Mammary microvascular endothelial cell (primary cell): ENCODE results near the gene CENPS. TPM values are rescaled to one million over a fixed set of nuclear protein-coding genes. Genes with fewer than 3 reads are reported as not detected.

Experiments used
- total RNA-seq: library from RNA; depleted of rRNA; stranded (reverse); fragments of >200 nt; gene quantifications from 2 replicates; pipeline ENCODE4 v1.2.3, GENCODE V29; 2015

Gene CENPS
- total RNA-seq: 5.5 and 10.2 TPM in 2 replicates

GRCh38 chr1:10430216-10431069 is at the start of gene CENPS:
CENPS (plus strand) TSS chr1:10430433; CDS start chr1:10430518, 85 bp downstream.

GRCh38 chr1:10398734-10399443 is 31.3 kb upstream of the CENPS start, which contains the start of gene PGD:
PGD (plus strand) TSS chr1:10399064; CDS start chr1:10399118, 54 bp downstream.

GRCh38 chr1:10449751-10450150 is 19.5 kb downstream of the CENPS start, which contains the start of gene CORT:
CORT (plus strand) TSS chr1:10450031; CDS start chr1:10450224, 193 bp downstream.

GRCh38 chr1:10472220-10473144 is 42.2 kb downstream of the CENPS start, which contains the start of gene DFFA:
DFFA (minus strand) TSS chr1:10472529; CDS start chr1:10472458, 71 bp downstream.

GRCh38 chr1:10474613-10475507 is 44.6 kb downstream of the CENPS start, which contains the start of gene PEX14:
PEX14 (plus strand) TSS chr1:10474950; CDS start chr1:10474967, 17 bp downstream.

Other genes starting within 250 kb of the CENPS start
- 22.5 and 26.8 TPM in 2 replicates for gene KIF1B, start 219.9 kb upstream of the CENPS start, total RNA-seq
- gene PGD, start 31.4 kb upstream of the CENPS start, total RNA-seq: 324 and 328 TPM in 2 replicates
- gene CORT, start 19.6 kb downstream of the CENPS start, total RNA-seq: 0.13 TPM in 1 of 2 replicates, not detected in the other
- 44.2 and 47.4 TPM in 2 replicates for gene DFFA, start 42.1 kb downstream of the CENPS start, total RNA-seq
- gene PEX14, start 44.5 kb downstream of the CENPS start, total RNA-seq: 20.8 and 21.0 TPM in 2 replicates